HG02678 (cell line): ENCODE results near the gene TRMT2A.
A peak's percentile ranks its signal among the peaks of the same experiment; 100 is the strongest.

Experiments used
- ATAC-seq: cut with Tn5 transposase; IDR thresholded peaks from one replicate; pipeline ENCODE4 v1.9.1; 2021; ENCODE audit warnings: mild to moderate bottlenecking, moderate library complexity; ENCODE audit not compliant: unreplicated experiment

Gene TRMT2A

DNA sequence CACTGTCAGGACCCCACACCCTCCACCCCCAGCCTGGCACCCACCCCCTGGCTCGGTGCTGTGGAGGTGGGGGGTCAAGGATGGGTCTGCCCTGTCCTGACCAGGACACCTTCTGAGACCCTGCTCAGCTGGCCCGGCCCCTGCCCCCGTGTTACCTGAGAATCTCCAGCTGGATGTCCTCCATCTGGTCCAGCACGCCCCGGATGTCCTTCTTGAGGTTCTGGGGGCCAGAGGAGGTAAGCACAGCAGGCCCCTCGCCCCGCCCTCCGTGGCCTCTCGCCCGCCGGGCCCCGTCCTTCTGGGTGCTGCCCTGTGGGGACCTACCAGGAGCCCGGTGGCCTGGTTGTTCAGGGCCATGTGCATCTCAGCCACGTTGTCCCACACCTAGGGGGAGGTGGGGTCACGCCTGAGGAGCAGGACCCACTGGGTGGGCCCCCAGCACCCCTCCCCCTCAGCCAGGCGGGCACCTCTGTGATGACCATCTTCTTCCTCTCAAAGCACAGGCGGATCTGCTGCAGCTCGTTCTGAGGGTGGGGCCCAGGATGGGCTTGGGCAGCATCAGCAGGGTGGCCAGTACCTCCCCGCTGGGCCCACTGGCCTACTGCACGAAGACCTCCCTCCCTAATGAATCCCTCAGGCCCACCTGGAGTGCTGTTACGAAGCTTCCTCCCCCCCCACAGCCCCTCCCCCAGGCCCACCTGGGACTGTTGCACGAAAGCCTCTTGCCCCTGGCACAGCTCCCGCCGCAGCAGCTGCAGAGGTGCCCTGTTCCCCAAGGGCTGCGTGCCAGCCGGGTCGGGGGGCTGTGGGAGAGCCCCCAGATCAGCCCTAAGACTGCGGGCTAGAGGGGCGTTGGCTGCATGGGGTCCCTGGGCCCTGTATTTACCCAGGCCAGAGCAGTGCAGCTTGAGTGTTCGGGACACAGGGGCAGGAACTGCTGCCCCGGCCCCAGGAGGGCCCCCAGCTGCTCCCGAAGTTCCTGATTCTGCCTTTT lies 32.5 kb upstream of the TRMT2A start:
- no peak for ATAC-seq

DNA sequence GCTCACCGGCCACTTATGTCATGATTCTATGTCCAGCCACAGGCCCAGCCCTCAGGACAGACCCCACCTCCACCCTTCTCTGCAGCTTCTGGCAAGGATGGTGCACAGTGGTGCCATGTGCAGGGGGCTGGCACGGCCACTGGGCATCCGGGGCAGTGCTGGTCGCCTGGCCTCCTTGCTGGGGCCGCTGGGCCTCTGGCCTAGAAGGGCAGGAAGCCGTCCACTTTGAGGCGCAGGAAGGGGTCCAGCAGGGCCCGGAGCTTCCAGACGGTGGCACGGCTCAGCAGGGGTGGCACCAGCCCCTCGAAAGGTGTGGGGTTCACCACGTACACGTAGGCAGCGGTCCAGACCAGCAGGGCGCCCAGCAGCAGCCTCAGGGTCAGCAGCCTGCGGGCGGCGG lies 31.4 kb upstream of the TRMT2A start:
- no peak for ATAC-seq

DNA sequence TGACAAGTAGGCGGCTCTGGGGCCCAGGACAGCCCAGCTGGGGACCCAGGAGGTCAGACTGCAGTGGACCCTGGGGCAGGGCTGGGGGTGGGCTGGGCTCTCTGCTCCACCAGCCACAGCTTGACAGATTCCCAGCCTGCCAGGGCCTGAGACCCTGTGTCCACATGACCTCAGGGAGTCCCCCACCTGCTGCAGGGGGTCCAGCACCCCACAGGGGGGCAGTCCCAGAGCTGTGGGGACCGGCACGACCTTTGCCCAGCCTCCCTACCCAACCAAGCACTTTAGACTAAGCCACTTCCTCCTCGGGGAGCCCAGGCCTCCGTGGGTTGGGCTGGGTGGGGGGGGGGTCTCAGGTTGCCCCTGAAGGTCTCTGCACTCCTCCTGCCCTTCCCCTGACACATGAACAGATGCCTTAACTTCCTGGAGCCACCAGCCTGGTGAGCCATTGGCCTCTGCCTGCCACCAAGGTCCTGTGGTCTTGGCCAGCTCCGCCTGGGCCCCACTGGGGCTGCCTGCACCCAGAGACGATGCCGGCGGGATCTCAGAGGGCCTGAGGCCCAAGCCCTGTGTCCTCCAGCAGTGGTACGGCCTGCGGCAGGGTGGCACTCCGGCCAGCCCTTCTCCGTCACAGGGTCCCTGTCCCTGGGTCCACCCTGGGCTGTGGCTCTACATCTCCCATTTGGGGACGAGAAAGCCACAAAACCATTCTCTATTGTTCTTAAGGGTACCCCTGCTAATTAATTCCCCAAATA lies 30.4 kb upstream of the TRMT2A start:
- ATAC-seq: peak; percentile 12

DNA sequence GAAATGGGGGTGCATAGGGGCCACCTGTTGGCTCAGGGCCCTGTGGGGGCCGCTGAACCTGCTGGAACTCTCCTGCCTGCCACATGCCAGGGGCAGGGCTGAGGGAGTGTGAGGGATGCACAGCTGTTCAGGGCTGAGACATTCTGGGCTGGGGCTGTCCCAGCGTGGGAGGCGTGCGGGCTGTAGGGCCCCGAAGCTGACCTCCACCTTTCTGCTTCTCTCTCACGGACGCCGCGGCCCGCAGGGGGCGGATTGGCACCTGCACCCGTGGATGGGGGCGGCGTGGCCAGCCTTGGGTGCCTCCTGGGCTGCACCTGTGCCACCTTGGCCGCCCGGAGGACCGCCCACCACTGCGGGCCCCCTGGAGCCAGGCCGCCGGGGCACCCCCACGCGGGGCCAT lies 29.8 kb upstream of the TRMT2A start:
- peak; percentile 61 for ATAC-seq

DNA sequence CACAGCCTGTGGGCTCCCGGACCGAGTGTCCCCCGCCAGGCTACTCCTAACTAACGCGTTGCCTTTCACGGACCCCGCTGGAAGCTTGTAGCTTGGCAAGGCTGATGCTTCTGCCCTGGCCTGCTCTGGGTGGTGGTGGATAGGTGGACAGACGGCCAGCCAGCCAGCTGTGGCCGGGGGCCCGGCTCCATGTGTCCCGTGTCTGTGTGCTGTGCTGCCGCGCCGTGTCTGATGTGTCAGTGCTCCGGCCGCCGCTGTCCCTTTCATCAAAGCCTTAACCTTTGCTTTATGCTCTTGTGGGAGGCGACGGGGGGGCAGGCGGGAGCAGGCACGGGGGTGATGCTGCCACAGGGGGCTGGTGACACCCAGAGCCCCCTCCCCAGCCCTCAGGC lies 28.8 kb upstream of the TRMT2A start:
- ATAC-seq: no peak

DNA sequence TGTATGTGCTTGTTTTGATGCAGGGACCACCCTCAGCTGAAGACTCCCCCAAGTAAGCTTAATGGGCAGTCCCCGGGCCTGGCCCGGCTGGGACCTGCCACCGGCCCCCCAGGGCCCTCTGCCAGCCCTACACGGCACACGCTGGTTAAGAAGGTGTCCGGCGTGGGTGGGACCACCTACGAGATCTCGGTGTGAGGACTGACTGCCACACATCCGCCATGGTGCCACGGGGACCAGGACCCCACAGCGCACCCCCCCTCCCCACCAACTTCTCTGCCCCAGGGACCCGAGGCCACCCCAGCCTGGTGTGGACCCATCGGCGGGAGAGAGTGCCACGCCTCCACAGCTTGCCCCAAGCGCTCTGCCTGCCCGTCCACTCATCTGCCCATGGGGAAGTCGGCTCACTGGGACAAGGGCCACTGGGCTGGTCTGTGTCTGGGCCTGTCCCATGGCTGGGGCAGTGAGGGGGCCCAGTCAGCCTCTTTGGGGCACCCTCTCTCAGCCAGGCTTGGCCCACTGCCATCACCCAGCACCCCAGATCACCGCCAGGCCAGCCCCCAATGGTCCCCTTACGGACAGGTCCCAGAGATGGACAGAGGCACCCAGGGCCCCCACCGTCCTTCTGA lies 28.3 kb upstream of the TRMT2A start:
- ATAC-seq: no peak

DNA sequence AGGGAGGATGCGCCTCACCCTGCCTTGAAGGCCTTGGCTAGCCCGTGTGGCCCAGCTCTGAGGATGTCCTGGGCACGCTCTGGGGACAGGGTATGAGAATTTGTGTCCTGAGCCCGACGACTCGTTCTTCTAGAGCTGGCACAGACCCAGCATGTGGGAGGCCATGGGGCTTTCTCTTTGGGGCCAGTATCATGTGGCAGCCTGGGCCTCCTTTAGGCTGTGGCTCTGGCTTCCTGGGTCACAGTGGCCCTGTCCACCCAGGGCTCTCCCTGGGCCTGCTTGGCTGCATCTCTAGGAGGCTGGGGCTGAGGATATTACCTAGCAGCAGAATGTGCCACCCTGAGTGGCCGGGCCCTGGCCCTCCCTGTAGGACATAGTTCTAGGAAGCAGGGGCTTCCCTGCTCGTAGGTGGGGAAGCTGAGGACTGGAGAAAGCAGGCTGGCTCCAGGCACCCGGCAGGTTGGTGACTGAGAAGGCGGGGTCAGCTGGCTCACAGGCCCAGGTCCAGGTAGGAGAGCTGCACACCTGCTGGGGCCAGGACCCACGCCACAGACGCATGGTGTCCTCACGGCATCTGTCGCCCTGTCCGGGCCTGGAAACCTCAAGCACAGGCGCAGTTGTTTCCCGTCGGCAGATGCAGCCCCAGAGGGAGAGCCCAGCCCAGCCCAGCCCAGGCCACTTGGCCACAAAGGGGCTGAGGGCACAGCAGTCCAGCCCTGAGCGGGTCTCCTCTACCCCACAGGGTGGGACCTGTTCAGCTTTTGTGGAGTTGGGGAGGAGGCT lies 27.0 kb upstream of the TRMT2A start:
- no peak for ATAC-seq

DNA sequence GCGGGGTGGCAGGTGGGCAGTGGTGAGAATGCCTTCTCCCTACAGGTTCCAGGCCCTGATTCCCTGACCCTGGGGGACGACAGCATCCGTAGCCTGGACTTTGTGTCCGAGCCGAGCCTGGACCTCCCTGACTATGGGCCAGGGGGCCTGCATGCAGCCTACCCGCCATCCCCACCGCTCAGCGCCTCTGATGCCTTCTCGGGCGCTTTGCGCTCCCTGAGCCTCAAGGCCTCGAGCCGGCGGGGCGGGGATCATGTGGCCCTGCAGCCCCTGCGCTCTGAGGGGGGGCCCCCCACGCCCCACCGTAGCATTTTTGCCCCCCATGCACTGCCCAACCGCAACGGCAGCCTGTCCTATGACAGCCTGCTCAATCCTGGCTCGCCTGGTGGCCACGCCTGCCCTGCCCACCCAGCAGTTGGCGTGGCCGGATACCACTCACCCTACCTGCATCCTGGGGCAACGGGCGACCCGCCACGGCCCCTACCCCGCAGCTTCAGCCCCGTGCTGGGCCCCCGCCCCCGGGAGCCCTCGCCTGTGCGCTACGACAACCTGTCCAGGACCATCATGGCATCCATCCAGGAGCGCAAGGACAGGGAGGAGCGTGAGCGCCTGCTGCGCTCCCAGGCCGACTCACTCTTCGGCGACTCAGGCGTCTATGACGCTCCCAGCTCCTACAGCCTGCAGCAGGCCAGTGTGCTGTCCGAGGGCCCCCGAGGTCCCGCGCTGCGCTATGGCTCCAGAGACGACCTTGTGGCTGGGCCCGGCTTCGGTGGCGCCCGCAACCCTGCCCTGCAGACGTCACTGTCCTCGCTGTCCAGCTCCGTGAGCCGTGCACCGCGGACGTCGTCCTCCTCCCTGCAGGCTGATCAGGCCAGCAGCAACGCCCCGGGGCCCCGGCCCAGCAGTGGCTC lies 25.9 kb upstream of the TRMT2A start:
- ATAC-seq: no peak

DNA sequence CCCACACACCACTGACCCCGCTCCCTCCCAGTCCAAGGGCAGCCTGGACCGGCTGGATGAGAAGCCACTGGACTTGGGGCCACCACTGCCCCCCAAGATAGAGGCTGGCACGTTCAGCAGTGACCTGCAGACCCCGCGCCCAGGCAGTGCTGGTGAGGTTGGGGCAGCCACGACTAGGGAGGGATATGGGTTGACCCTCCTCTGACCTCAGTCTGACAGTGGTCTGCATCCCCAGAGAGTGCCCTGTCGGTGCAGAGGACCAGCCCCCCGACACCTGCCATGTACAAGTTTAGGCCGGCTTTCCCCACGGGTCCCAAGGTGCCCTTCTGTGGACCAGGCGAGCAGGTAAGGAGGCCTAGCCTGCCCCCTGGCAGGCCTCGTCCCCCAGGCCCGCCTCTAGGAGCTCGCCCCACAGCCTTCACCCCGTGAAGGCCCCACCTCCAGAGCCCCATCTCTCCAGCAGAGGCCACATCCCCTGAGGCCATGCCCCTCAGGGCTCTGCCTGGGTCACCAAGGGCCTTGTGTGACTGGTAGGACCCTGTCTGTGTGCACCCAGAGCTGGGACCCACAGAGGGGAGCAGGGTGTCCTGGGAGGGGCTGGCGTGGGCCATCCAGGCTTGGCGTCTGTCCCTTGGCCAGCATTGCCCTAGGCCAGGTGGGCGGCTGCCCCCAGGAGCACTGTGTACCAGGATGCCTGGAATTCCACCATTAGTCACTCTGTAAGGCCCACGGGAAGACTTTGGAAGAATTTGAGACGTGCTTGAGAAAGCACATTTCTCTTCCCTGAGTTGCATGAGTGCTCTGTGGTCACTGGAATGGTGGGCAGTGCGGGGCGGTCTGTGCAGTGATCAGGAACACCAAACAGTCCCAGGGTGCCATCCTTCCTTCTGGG lies 24.4 kb upstream of the TRMT2A start:
- ATAC-seq: no peak

DNA sequence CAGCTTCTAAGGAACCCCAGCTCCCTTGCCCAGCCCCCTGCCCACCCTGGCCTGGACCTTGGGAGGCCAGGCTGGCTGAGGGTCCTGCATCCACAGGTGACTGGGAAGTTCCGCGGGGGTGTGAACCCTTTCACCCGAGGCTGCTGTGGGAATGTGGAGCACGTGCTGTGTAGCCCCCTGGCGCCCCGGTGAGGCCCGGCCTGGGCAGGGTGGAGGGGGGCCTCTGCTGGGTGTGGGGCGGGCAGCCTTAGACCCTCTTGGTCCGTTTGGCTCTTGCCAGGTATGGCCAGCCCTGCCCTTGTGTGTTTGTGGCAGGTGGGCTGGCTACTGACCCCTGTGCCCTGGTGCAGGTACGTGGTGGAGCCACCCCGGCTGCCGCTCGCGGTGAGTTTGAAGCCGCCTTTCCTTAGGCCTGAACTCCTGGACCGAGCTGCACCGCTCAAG lies 23.5 kb upstream of the TRMT2A start:
- ATAC-seq: no peak

DNA sequence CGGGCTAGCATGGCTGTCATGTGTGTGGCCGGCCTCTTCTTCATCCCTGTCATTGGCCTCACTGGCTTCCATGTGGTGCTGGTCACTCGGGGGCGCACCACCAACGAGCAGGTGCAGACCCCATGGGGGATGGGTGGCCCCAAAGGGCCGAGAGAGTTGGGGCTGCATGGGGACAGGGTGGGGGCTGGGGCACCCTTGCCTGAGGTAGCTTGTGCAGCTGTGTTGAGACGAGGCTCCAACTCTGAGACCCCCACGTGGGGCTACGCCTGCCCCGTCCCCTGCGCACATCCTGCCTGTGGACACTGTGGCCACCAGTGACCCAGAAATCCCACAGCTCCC lies 23.1 kb upstream of the TRMT2A start:
- ATAC-seq: no peak

DNA sequence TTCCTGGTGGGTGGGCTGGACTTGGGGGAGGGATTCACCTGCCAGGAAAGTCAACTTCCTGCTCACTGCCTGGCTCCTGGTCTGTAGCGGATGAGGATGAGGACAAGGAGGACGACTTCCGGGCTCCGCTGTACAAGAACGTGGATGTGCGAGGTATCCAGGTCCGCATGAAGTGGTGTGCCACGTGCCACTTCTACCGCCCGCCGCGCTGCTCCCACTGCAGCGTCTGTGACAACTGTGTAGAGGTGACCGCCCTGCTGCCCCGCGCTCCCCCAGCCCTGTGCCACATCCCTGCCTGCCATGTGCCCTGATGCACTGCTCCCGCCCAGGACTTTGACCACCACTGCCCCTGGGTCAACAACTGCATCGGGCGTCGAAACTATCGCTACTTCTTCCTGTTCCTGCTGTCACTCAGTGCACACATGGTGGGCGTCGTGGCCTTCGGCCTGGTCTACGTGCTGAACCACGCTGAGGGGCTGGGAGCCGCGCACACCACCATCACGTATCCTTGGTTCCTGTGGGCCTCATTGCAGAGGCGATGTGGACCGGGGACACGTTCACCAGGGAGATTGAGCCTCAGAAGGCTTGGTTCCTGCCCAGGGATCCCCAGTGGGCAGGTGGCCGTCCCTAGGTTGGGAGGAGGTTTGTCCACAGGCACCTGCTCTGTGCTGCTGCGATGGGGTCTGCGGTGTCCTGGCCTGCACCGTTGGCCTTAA lies 22.5 kb upstream of the TRMT2A start:
- no peak for ATAC-seq

DNA sequence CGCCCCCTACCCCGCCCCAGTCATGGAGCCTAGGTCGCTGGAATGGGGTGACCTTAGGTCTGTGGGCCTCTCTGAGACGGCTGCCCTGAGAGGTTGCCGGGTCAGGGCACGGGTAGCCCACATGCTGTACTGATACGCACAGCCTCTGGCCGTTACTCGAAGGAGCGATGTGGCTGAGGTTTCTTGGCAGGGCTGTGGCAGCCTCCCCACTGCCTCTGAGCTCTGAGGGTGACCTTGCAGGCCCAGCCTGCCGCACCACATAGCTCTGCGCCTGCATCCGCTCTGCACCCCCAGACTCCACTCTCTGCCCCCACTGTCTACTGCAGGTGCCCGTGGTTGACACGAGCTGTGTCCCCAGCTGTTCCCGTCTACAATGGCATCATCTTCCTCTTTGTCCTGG lies 21.8 kb upstream of the TRMT2A start:
- no peak for ATAC-seq

DNA sequence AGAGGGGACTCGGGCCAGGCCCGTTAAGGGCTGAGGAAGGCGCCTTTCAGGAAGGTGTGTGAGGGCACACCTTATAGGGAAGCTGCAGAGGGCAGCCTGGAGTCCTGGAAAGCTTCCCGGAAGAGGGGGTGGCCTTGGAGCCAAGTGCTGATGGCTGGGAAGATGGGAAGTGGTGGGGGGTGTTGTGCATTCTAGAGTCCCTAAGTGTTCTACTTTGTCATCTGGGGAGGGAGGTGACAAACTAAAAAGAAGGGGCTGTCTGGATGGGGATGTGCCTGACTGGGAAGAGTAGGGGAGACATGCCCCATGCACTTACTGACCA lies 21.4 kb upstream of the TRMT2A start:
- ATAC-seq: no peak

DNA sequence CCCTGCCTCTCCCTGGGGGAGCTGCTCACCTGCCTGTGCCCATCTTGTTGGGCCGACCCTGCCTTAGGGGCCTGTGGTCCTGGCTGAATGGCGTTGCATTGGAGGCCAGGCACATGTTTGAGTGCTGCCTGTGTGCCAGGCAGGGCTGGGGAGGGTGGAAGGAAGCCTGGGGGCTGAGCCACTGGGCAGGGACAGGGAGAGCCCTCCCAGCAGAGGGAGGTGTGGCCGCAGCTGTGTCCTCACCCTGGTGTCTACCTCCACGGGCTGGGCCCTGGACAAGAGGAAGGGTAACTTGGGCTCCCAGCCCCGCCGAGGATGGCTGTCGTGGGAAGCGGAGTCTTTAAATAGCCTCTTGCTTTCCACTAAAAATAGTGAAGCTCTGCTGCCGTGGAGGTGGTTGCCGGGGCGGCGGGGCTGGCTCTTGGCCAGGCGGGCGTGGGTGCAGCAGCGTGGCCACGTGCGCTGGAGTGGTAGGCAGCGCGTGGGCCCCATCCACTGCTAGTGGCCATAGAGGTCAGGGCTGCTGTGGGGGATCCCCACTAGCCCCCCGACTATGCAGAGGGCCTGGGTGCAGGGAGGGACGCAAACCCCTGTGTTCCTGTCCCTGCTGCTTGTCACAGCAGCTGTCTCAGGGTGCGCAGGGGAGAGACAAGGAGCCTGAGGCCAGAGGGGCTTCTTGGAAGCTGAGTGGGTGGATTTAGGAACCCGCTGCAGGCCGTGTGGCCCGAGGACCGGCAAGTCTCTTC lies 20.8 kb upstream of the TRMT2A start:
- no peak for ATAC-seq

DNA sequence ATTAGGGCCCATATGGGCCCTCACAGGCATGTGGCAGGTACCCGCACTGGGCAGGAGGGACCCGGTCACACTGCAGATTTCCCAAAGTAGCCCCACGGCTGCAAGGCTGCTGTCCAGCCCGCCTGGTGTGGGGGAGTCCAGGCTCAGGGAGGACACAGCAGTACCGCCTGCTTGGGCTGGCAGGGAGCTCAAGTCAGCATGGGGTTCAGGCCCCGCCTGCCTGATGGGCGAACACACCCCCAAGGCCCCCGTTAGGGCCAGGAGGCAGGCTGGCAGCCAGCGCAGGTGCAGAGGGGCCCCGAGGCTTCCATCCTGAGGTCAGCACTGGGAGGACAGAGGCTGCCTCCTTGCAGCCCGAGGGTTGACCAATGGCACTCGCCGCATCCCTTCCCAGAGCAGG lies 20.1 kb upstream of the TRMT2A start:
- ATAC-seq: no peak

DNA sequence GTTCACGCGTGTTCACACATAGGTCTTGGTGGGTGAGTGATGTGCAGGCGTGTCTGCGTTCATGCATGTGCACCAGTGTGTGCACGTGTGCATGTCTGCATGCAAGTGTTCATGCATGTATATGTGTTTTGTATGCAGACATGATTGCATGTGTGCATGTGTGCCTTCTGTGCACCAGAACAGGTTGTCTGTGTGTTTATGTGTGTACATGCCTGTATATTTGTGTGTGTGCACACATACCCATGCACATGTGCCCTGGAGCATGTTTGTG lies 19.5 kb upstream of the TRMT2A start:
- ATAC-seq: no peak
